GM21367 (cell line): ENCODE data around the gene IL22RA1.

Experiments used
- ATAC-seq: cut with Tn5 transposase; IDR thresholded peaks from one replicate; pipeline ENCODE4 v1.9.1; 2021; ENCODE audit not compliant: unreplicated experiment

Gene IL22RA1

GRCh38 chr1:24117722-24118409, 25.1 kb downstream of the IL22RA1 start:
- no peak for ATAC-seq

DNA sequence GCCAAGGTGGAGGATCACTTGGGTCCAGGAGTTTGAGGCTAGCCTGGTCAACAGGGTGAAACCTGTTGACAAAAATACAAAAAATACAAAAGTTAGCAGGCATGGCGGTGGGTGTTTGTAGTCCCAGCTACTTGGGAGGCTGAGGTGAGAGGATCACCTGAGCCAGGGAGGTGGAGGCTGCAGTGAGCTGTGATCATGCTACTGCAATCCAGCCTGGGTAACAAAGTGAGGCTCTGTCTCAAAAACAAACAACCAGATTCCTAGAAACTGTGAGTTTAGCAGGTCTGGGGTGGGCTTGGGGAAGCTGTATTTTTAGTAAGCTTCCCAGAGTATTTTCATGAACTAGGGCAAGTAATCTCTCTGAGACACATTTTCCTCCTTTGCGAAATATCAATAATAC, 25.8 kb downstream of the IL22RA1 start:
- no peak for ATAC-seq

DNA sequence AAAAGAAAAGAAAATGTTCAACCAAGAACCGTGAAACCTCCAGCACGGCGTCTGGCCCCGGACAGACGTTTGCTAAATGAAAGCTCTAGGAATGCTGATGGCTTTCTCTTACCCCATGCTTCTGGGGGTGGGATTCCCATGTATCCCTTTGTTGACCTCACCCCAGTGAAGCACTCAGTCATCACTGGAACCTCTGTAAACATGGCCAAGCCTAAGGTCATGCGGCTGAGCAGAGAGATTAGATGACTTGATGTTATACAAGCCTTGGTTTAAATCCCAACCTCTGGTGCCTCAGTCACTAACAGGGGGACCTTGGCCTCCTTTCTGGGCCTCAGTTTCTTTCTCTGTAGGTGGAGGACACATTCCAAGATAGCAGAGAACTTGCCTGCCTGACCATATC, 28.2 kb downstream of the IL22RA1 start:
- no peak for ATAC-seq

- no peak for ATAC-seq
Observed at GRCh38 chr1:24113641-24114033, 29.3 kb downstream of the IL22RA1 start.

GRCh38 chr1:24111996-24112779, 30.8 kb downstream of the IL22RA1 start, which contains the start of gene MYOM3:
Gene MYOM3 (minus strand): TSS chr1:24112135. CDS start chr1:24108636, 3,499 bp downstream.
- no peak for ATAC-seq

- ATAC-seq, result no peak
Observed at GRCh38 chr1:24111262-24111995, 31.5 kb downstream of the IL22RA1 start.

DNA sequence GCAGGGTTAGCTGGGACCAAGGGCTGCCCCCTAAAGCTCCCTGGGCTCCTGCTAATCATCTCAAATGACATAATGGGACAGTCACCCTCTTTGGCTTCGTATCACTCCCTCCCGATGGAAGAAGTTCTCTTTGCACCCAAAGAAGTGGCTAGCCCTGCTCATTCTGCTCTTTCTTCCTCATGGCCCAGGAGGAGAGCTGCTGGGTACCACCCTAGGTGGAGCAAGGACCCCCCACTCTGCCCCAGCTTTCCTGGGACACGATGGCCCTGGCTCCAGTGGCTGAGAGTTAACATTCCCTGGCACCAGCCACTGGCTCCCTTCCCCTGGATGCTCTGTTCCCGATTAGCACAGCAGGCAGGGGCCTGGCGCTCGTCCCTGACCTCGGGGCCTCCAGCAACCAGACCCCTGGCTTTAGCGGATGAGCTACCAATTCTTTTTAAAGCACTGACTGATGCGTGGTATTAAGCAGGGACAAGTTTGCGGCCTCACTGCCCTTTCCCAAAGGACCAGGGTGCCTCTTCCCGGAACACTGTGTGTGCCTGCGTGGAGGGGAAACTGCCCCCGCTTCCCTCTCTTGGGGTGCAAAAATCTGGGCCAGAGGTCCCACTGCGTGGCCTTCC, 32.2 kb downstream of the IL22RA1 start:
- no peak for ATAC-seq

GRCh38 chr1:24109686-24110475, 33.1 kb downstream of the IL22RA1 start:
- ATAC-seq, result no peak

DNA sequence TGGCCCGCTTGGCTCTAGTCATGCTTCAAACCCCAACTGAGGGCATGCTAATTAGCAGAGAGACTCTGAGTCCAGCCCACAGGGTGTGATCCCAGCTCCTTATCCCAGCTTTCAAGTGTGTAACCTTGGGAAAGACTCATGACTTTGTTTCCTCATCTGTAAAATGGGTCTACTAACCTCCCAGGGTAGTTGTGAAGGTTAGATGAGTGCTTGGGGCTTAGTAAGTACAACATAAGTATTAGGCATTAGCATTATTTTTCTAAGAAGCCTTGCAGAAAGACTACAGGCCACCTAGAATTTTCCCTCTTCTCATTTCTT, 33.8 kb downstream of the IL22RA1 start:
- no peak for ATAC-seq

DNA sequence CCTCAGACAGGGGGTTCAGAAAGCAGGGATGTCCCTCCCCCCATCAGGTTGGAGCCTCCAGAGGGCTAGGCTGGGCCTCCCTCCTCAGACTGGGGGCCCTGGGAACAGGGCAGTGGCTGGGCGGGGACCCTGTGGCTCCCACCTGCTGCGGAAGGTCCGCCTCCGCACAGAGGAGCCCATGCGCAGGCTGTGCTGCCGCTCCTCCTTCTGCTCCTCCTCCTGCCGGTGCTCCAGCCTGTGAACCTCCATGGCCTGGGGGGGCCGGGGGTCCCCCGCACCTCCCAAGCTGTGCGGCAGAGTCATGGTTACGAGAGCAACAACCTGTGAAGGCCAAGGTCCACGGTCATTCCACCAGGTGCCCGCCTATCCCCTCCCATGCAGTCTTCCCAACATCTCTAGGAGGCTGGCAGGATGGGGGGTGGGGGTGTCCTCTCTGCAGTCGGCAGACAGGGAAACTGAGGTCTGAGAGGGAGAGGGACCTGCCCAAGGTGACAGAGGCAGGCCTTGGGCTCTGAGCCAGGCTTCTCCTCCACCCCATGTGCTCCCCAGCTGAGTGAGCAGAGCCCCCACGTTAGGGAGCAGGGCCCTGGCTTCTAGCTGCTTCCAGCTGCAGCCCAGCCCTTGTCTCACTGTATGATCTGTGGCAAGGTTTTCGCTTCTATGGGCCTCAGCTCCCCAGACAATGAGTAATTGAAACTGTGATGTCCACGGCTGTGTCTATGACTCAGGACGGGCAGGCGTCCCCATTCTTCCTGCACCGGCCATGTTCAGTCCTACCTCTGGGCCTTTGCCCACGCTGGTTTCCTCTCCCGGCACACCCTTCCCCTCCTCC, 34.4 kb downstream of the IL22RA1 start:
- ATAC-seq, result no peak

DNA sequence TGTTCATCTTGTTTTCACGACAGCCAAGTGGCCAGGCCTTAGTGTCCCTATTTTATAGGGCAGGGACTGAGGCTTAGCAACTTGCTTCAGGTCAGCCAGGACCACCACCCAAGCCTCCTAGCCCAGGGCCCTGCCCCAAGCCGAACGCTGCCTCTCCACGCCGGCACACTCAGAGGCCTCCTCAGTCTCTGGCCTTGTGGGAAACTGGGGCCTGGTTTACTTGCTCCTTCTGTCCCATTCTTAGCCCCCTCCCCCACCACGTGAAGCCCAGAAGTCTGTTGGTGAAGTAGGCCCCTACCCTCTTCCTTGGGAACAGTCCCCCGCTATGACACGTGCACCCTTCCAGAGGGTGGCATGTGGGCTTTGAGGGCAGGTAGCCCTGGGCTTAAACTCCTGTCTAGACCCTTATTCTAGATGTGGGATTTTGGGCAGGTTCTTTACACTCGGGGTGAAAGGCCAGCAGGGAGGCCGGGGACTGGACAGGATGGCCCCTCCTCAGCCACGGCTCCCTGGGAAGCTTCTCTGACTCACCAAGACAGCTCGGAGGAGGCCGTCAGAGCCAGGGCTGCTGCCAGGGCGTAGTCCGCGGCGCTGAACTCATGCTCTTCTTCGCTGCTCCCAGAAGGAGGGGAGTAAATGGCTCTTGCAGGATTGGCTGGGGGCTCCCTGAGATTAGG, 35.3 kb downstream of the IL22RA1 start:
- ATAC-seq, result no peak

DNA sequence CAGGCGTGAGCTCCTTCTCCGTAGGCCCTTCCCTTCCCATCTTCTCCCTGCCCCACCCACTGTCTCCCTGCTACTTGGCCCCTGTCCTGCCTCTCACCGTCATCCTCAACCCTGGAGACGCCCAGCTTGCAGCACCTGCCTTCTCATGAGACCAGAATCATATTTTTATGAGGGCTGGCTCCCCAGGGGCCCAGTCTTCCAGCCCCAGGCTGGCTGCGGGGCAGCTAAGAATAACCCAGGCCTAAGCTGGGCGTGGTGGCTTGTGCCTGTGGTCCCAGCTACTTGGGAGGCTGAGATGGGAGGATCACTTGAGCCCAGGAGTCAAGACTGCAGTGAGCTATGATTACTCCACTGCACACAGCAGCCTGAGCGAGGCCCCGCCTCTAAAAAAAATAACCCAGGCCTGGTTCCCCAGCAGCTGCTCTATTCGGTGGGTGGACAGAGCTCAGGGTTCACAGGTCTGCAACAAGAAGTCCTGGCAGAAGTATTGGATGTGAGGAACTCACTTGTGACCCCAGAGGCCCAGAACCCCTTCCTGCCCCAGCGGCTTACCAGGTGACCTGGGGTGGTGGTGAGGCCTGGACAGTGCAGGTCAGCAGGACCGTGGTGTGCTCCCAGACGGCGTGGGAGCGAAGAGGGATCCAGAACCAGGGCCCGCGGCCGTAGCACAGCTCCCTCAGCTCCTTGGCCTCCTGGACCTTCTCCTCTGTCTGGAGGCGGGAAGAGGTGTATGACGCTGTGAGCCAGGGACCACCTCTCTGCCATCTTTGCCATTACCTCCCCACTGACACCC, 37.4 kb downstream of the IL22RA1 start:
- ATAC-seq, result no peak

- no peak for ATAC-seq
Observed at GRCh38 chr1:24104854-24105253, 38.1 kb downstream of the IL22RA1 start.

- ATAC-seq, result no peak
Observed at GRCh38 chr1:24103879-24104278, 39.1 kb downstream of the IL22RA1 start.

GRCh38 chr1:24103408-24103807, 39.5 kb downstream of the IL22RA1 start:
- no peak for ATAC-seq

- ATAC-seq, result no peak
Observed at GRCh38 chr1:24102961-24103360, 40.0 kb downstream of the IL22RA1 start.

DNA sequence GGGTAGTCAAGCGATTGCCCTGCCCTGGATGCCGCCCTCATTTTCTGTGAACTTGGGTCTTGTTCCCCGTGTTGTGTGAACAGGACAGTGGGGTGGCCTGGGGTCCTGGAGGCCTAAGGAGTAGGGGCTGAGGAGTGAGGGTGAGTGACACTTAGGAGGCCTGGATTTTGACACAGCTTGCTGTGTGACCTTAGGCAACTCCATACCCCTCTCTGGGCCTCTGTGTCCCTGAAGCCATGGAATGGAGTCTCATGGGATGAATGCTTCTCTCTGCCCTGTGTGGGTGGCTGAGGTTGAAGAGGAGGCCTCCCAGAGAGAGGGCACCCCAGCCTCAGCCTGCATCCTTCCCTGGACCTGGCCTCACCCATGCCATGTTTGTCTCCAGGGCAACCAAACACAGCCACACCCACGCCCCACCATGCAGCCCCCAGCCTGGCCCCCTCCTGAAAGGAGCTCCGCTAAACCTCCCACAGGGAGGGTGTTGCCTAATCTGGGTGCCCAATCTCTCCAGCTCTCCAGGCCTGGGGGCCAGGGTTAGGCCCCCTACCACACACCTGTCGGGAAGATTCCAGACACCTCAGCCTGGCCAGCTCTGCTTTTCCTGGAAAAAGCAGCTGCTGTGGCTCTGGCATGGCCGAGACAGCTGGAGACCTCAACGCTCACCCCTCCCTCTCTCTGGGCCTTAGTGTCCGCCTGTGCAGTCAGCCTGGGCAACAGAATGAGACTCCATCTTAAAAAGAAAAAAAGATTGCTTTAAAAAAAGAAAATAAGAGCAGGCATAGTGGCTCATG, 40.9 kb downstream of the IL22RA1 start:
- no peak for ATAC-seq
